Neural progenitor cell (in vitro differentiated cells): ENCODE data around the gene SHROOM2.

Source experiments
- CTCF ChIP-seq: fragments of 200-600 bp; sonication (generic); IDR thresholded peaks from 2 replicates; pipeline ENCODE4 v1.5.1; 2017; ENCODE audit warnings: antibody characterized with exemption, mild to moderate bottlenecking
- EZH2phosphoT487 ChIP-seq: fragments of 200-600 bp; sonication (generic); IDR thresholded peaks from 2 replicates; pipeline ENCODE4 v1.6.1; 2017; ENCODE audit warnings: antibody characterized with exemption

- no peak for TF ChIP-seq CTCF
- TF ChIP-seq EZH2phosphoT487 = no peak
These were observed 102.8 kb downstream of the SHROOM2 start for GRCh38 chrX:9888953-9889470.
